GM19238 (cell line): Measurements from ENCODE around the gene RASGEF1B.
A peak's percentile ranks its signal among the peaks of the same experiment; 100 is the strongest.
"Not testable (repeated sequence)": the region's sequence is repeated elsewhere in the genome, so short reads cannot be mapped to it uniquely, and the experiment has no call there.

Source experiments
- DNase-seq: peaks from one replicate; pipeline ENCODE4 v3.0.0; 2011; ENCODE audit warnings: low spot score; ENCODE audit not compliant: insufficient read length

Gene RASGEF1B

DNA sequence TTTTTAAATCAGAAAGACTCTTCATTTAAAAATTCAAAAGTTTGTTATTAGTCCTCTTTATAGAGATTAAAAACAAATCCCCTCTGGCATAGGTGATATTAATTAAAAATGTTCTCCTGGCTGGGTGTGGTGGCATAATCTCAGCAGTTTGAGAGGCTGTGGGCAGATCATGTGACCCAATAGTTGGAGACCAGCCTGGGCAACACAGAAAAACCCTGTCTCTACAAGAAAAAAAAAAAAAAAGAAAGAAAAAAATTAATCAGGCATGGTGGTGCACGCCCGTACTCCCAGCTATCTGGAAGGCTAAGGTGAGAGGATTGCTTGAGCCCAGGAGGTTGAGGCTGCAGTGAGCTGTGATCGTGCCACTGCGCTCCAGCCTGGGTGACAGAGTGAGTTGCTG, 38.9 kb downstream of the RASGEF1B start:
- no peak for DNase-seq

DNA sequence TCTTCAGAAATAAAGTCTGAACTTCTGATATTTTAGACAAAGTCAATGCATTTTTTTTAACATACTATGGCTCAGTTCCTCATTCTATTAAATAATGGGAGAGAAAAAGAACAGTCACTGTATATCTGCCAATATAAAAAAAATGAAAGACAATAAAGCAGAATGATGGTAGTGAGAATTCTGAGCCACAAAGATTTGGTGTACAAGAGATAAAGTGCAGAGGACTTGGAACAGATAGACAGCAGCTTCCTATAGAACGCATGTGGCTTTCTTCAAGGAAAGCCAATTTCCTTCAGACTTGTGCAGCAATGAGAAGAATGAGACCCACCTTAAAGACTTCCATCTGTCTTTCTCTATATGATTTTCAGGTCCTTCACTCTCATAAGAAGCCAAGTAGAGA, 39.7 kb downstream of the RASGEF1B start:
- DNase-seq = no peak

DNA sequence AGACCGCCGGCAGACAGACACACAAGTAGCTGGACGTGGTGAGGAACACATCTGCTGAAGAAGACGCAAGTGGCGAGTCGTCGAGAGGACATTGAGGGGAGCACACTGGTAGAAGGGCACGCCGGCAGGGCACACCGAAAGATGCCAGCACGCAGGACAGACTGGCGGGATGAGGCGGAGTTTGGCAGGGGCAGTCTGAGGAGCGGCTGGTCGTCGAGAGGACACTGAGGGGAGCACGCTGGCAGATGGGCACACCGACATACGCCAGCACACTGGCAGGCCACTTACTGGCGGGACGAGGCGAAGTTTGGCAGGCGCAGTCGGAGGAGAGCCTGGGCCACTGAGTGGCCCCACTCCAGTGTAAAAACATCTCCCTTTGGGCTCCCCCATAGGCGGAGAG, 42.1 kb downstream of the RASGEF1B start:
- DNase-seq = no peak

DNA sequence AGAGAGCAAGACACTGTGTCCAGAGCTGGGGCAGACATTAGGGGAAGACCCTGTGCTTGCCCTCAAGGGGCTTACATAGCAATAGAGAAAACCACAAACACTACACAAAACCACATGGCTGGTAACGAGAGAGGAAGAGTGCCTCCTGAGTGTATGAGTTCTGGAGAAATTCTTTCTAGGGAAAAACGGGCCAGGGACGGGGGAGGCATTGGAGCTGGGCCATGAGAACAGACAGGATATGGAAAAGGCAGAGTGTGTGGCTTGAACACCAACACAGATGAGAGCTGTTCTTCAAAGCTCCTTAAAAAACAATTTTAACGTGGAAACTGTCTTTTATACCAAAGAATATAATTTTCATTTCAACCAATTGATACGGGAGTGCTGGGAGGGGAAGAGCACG, 42.7 kb downstream of the RASGEF1B start:
- DNase-seq = no peak

DNA sequence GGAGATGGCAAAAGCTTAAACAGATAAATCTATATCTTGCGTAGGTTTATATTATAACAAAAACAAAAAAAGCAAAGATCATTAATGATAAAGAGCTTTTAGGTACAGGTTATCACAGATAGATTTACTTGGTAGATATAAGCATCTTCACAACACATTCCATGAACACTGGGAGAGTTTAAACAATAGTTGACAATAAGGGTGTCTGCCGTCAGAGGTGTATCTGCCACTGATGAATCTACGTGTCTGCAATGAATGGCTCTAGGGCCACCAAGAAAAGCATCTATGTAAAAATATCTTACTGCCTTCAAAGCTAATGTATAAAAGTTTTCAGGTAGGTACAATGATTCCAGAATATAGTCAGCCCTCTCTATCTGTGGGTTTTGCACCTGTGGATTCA, 43.7 kb downstream of the RASGEF1B start:
- no peak for DNase-seq

DNA sequence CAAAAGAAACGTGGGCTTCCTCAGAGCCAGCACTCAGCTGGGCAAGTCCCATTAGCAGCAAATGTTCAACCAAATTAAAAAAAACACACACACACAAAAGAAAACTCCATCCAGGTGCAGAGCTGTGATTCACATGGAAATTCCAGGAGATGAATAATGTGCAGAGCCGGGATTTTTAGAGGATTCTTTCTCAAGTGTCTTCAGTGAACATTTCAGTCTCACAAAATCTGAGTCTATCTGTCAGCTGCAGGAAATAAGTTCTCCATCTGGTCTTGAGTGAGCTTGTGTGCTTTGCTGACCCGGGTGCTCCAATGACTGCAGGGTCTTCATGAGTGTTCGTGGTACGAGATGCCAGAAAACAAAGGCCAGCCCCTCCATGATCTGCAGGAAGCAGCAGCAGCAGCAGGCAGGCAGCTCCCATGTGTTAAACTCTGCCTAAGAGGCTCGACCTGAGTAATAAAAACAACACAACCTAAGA, 44.3 kb downstream of the RASGEF1B start:
- DNase-seq = no peak

DNA sequence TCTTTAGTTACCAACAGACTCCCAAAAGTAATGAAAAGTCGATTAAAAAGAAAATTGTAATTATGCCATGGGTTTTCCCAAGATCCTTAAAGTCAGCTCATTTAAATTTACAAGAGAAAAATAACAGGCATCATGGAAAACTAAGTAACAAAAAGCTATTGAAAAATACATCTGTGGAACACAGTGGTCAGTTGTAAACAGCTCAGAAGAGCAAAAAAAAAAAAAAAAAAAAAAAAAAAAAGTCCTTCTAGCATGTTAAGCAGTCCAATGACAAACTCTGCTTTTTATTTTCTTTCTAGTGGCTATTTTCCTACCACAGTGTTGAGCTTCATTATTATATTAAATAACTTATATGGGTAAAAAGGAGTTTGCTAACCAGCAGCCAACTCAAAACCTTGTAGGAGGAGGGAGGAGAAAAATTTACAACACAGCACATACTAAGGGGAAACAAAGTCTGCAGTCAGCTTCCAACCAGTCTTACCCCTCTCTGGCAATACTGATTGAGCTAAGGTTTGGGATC, 44.9 kb downstream of the RASGEF1B start:
- DNase-seq = no peak

DNA sequence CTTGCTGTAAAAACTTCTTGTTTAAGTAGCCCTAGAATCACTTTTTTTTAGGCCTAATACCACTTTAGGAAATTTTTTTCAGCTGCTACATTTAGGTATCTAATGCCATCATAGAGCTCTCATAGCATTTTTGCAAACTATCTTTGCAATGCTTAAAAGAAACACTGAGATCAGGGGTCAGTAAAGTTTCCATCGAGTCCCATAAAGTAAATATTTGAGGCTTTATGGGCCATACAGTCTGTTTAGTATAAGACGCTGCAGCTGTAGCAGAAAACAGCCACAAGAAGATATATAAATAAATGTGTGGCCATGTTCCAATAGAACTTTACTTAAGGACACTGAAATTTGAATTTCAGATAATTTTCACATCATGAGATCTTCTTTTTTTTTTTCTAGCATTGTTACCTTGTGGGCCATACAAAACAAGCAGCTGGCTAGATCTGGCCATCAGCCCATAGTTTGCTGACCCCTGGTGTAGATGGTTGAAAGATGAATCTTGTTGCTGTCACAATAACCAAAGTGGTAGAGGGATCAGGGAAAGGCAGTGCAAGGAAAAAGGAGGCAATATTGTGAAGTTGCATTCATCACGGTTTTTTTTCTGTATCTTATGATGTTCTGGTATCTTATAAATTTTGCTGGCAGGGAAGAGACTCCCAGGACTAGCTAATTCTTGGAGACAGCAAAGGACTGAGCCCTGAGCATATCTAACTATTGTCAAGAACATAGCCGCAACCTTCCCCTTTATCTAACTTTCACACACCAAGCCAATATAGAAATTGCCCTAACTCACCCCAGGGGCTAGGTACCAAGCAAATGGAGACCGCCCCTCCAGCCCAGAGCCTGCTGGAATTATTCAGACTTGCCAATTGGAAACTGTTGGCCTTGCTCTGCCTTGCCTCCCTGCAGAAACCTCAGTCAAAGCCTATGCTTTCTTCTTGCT, 46.6 kb downstream of the RASGEF1B start:
- DNase-seq = no peak

- DNase-seq = no peak
These were observed 47.4 kb downstream of the RASGEF1B start for GRCh38 chr4:81424336-81424735.

DNA sequence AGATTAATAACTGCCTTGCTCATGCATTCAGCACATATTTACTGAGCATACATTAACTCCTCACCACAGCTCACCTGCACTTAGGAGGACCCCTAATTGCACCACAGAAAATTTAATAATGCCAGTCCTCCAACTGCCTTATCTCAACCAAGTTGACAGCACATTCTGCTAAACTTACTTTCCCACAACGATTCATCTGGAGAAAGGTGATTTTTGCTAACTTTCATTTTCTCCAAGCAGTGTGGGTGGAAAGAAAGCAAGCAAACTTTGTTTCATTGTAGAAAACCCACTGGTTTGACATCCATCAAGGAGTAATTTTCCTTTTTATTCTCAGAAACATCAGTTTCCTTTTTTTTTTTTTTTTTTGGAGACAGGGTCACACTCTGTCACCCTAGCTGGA, 49.1 kb downstream of the RASGEF1B start:
- DNase-seq = no peak

- peak; percentile 45 for DNase-seq
These were observed 50.1 kb downstream of the RASGEF1B start for GRCh38 chr4:81421346-81422218.

DNA sequence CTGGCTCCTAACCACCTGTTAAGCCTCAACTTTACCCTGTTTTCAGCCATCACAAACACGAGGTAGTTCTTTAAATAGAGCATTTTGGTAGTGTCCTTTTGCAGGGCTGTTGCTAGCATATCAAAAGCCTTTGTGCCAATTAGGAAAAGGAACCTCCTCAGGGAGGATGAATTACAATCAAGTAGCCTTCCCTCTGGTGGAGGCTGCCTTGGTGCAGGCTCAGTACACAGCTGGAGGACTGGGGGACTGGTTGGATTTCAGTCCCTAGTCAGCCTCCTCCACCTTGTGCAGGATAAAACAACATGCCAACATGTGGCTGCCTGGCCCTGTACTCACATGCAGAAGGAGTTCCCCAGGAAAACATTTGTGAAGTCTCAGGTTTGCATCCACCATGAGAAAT, 53.1 kb downstream of the RASGEF1B start:
- DNase-seq = no peak

DNA sequence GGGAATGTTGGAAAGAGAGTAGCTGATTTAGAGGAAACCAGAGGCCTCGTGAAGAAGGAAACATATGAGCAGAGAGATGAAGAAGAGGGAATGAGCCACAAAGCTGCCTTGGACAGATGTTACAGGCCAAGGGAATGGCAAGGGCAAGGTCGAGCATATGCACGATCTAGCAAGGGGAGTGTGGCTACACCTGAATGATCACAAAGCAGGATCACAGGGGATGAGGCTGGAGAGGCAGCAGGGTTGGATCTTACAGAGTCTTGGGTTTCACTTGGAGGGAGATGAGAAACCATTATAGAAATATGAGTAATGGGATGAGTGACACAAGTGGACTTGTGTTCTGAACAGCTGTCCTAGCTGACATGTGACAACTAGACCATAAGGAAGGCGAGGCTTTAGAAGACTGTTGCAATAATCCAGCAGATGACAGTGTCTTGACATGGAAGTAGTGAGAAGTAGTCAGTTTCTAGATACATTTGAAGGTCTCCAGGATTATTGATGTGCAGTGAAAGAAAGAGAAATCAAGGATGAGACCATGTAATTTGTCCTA, 58.7 kb downstream of the RASGEF1B start:
- no peak for DNase-seq

GRCh38 chr4:81410680-81411079, 61.0 kb downstream of the RASGEF1B start:
- DNase-seq = no peak

GRCh38 chr4:81409836-81410235, 61.9 kb downstream of the RASGEF1B start:
- DNase-seq = no peak

- DNase-seq = no peak
These were observed 63.4 kb downstream of the RASGEF1B start for GRCh38 chr4:81408341-81408740.

GRCh38 chr4:81407726-81408125, 64.0 kb downstream of the RASGEF1B start:
- DNase-seq = no peak

GRCh38 chr4:81406481-81406880, 65.2 kb downstream of the RASGEF1B start:
- not testable (repeated sequence) for DNase-seq

GRCh38 chr4:81405900-81406401, 65.8 kb downstream of the RASGEF1B start:
- DNase-seq = peak; percentile 27

- DNase-seq = no peak
These were observed 67.0 kb downstream of the RASGEF1B start for GRCh38 chr4:81404741-81405140.

DNA sequence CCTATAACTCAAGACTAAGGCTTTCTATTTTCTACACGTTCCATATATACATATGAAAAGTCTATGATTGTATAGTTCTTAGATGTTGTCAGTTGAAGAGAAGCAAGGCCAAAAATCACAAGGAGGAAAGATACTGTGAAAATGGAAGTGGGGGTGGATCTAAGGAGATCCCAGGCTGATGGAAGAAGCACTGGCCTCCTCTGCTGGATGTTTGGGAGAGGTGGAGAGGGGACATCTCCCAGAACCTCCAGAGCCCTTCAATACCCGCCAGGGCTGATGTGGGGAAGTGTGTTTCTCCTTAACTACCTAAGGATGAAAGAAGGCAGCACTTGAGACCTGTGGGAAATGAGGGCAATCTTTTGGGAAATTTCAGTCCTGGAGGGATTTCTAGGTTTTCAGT, 67.4 kb downstream of the RASGEF1B start:
- no peak for DNase-seq
